ENCODE data around the gene IL13RA2.

Gene IL13RA2

DNA sequence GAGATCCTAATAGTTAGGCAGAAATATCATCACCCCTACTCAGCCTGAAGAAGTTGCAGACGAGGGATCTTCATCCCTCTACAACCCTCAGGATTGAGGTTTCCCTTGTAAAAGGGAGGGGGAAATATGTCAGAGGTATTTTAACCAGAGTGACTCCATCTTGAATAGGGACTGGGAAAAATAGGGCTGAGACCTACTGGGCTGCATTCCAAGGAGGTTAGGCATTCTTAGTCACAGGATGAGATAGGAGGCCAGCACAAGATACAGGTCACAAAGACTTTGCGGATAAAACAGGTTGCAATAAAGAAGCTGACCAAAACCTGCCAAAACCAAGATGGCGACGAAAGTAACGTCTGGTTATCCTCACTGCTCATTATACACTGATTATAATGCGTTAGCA is 17.5 kb downstream of the IL13RA2 start:
- DNase-seq (ENCODE audit: low read depth in 2 of 2, low spot score in 1 of 2), result no peak

DNA sequence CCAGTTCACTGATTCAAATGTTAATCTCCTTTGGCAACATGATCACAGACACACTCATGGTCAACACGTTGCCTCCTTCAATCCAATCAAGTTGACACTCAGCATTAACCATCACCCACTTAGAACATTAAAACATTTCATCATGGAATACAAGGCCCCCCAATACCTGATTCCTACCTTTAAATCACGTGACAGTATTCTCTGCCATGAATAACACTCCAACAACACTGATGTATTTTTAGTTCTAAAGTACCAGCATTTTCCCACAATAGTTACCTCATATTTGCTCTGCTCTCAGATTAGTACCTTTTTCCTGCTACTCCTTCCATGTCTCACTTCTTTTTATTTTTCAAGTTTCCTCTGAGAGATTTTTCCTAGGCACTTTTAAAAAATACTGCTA is 19.6 kb downstream of the IL13RA2 start:
- DNase-seq (ENCODE audit: low read depth in 2 of 2, low spot score in 1 of 2), result no peak

DNA sequence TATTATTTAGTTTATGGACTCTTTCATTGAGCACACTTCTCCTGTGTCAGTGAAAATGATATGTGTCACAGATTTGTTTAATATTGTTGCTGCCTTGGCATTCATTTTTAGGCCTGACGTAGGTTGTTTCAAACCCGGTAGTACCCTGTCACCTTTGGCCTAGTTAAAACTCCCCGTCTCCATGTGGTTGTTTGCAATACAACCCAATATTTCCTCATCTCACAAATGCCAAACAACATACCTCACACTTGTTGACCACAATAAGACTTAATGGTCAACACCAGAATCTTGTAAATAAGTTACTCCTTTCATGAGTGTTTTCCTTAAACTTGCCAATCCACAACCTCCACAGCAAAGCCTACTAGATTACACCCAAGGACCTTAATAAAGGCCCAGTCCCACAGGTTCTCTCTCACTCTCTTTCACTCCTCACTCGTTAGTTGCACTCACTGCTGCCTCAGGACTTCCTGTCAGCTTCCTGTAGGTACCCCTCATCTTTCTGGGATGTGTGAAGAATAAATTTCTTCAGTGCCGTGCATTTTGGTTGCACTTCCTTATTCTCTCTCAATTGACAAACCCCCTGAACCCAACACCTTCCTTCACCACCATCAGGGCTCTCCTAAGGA is 31.3 kb downstream of the IL13RA2 start:
- no peak for DNase-seq (ENCODE audit: low read depth in 2 of 2, low spot score in 1 of 2)

DNA sequence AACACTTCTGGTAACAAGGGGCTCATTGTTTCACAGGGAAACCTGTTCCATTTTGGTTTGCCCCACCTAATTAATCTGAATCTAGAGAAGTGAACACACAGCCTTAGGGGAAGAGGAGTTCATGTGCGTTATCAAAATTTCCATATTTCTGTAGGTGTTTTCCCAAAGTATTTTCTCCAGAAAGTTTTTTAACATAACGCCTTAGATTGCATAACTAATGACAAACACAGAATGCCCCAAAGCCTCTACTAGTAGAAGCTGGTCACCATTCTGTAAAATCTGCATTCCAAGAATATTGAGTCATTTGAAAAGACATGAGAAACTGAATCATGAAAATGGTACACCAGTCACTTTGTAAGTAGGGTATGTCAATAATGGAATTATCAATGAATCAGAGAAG is 41.1 kb downstream of the IL13RA2 start:
- no peak for DNase-seq (ENCODE audit: low read depth in 2 of 2, low spot score in 1 of 2)

DNA sequence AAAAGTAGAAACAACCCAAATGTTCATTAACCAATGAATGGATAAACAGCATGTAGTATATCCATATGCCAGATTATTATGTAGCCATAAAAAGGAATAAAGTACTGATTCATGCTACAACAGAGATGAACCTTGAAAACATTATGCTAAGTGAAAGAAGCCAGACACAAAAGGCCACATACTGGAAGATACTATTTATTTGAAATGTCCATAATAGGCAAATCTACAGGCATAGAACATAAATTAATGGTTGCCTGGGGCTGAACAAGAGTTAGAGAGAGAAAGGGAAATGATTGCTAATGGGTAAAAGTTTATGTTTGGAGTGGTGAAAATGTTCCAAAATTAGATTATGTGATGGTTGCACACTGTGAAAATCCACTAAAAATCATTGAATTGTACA is 44.4 kb downstream of the IL13RA2 start:
- no peak for DNase-seq (ENCODE audit: low read depth in 2 of 2, low spot score in 1 of 2)

DNA sequence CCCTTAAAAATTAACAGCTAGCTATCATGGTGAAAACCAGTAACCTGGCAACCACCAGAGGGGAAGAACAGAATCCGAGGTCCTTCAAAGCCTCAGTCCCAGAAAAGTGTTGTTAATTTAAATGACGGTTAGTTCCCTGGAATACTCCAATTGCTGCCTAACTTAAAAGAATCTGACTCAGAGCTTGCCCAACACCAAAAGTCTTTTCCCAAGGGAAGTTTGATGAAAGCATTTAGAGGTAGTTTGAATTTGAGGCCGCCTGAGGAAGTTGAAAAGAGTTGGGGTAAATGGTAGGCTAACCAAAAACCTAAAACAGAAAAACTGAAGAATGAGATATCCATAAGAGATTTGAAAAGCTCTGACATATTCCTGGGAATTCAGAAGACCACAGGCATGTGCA is 46.6 kb downstream of the IL13RA2 start:
- DNase-seq (ENCODE audit: low read depth in 2 of 2, low spot score in 1 of 2), result no peak

DNA sequence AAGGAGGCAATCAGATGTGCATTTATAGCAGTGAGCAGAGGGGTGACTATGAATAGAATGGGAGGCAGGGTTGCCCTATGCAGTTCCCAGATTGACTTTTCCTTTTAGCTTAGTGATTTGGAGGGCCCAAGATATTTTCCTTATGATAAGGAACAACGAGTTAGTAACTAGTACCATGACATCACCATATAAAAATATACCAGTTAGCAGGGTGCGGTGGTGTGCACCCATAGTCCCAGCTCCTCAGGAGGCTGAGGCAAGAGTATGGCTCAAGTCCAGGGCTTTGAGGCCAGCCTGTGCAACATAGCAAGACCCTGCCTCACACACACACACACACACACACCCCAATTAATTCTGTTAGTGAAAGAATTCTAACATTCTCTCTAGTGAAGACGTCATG is 53.0 kb downstream of the IL13RA2 start:
- no peak for DNase-seq (ENCODE audit: low read depth in 2 of 2, low spot score in 1 of 2)

DNA sequence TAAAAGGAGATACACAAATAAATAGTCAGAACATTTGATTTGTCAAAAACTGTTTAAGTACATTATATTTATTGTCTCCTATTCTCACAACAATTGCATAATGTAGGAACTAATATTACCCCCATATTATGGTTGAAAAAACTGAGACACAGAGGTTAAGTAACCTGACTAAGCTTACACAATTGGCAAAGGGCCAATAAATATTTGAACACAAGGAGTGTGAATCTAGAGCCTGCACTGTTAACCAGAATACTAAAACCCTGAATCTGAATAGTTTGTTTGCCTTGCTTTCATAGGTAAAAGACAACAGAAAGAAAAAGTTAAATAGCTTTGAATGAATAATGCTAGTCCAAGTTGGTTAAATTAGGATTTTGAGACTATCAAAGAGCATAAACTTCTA is 55.2 kb downstream of the IL13RA2 start:
- DNase-seq (ENCODE audit: low read depth in 2 of 2, low spot score in 1 of 2), result no peak

DNA sequence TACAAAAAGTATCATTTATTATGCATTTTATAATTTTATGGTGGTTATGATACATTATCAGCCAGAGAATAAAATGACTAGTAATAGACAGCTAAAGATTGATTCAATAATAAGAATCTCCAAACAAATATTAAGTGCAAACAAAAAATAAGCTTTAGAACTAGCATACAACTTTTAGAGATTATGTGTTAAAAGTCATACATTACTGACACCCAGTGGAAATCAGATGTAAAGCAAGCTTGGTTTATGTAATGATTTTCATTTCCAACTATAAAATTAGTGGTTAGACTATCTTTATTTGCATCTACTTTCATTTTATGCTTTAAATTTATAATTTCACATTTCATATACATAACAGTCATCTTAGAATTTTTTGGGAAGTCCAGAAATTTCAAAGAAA is 57.7 kb downstream of the IL13RA2 start:
- DNase-seq (ENCODE audit: low read depth in 2 of 2, low spot score in 1 of 2), result no peak

Measured in stimulated activated CD8-positive, alpha-beta memory T cell treated with anti-CD3 and anti-CD28 coated beads, Interleukin-4, amount 100 ng/mL, for 1 hour (primary cell).